Caki2 (cell line): ENCODE measurements around the gene FAM20C. TPM values are rescaled to one million over a fixed set of nuclear protein-coding genes. Genes with fewer than 3 reads are reported as not detected.
A peak's percentile ranks its signal among the peaks of the same experiment; 100 is the strongest.
"Not testable (repeated sequence)": the region's sequence is repeated elsewhere in the genome, so short reads cannot be mapped to it uniquely, and the experiment has no call there.

Experiments
- DNase-seq: peaks from one replicate; pipeline ENCODE4 v3.0.0-alpha.2; 2015; ENCODE audit warnings: low read depth
- in situ Hi-C: cut with HindIII; loops from 2 replicates; pipeline ENCODE4 v1.10.0; 2016; ENCODE audit warnings: low sequenced_read_pairs, low pct_unique_long_range_greater_than_20kb, mixed read lengths
- total RNA-seq: library from RNA; depleted of rRNA; stranded (reverse); fragments of >200 nt; shearing (Covaris generic); gene quantifications from 2 replicates; pipeline ENCODE4 v1.2.3, GENCODE V29; 2014; ENCODE audit warnings: low replicate concordance

Gene FAM20C
- total RNA-seq, 1 experiment from 2014 or later, result 28.8 TPM

DNA sequence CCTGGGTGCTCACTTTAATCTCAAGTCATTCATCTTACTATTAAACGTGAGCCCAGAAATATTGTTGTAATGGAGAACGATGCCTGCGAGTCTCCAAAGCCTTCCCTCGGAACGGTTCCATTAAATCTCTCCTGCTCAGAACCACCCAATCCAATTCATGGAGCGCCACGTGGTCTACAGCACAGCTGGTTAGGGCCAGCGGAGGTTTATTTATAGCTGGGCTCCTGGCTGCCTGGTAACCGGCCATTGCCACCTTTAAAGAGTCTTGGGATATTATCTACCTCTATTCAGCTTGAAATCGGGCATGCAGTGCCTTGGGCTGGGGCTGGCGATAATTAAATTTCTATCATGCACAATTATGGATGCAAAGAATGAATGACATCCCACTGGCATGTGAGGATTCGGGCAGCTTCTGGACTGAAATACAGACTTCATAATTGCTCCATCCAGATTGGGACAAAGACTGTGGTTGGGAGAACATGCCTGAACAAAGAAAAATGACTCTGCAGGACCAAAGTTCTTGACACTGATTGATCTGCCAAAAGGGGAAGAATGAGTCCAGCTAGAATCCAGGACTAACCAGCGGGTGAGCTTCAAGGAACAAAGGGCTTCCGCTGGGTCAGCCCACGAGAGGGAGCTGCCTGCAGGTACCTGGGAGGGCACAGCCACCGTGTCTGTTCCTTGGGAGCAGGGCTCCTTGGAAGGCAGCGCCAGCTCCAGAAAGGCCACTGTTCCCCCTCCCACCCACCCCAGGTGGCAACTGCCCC is 7.3 kb downstream of the FAM20C start:
- in situ Hi-C loops, result no loop called here
- DNase-seq, result no peak

DNA sequence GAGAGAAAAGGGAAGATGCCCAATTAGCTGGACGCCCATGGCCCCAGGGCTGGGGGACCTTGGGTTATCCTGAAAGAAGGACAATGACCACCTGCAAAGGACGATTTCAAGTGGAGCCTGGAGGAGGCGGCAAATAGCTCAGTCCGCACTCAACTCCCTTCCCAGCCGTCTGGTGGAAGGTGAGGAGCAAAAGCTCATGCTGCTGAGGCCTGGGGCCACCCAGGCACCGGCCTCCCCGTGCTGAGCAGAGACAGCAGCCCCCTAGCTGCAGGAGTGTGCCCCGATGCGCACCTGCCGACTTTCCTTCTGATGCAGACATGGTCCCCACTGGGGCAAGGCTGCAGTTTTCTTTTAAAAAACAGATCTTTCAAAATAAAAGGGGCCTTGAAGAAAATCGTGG is 7.9 kb downstream of the FAM20C start:
- in situ Hi-C loops, result no loop called here
- no peak for DNase-seq

DNA sequence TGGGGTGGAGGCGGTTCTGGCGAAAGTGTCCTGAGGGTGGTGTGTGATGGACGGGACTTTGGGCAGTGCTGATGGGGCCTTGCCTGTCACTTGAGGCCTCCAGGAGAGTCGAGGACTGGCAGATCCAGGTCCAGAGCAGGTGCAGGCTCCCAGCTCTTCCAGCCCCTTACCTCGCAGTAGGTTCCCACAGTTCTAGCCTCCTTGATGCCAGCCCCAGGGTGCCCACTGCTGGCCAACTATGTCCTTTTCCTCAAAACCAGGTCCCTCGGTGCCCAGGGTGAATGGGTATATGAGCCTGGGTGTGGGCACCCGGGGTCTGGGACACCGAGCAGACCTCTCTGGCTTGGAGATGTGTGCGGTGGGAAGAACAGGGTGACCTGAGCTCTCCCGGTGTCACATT is 8.3 kb downstream of the FAM20C start:
- DNase-seq, result no peak
- in situ Hi-C loops, result no loop called here

DNA sequence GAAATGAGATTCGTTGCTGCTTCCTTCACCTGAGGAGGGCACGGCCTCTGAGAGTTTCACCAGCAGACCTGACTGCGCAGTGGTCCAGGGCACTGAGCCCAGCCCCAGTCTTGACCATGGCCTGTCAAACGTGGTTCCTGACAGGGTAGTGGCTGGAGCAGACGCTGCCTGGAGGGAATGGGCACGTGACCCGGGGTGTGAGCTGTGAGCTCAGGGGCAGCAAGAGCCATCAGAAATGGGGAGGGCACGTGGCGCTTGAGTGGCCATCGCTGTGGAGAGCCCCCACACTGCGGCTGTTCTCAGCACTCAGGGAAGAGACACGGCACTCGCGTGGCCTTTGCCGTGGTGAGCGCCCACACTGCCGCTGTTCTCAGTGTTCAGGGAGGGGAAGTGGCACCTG is 12.0 kb downstream of the FAM20C start:
- DNase-seq, result no peak
- in situ Hi-C loops, result no loop called here

DNA sequence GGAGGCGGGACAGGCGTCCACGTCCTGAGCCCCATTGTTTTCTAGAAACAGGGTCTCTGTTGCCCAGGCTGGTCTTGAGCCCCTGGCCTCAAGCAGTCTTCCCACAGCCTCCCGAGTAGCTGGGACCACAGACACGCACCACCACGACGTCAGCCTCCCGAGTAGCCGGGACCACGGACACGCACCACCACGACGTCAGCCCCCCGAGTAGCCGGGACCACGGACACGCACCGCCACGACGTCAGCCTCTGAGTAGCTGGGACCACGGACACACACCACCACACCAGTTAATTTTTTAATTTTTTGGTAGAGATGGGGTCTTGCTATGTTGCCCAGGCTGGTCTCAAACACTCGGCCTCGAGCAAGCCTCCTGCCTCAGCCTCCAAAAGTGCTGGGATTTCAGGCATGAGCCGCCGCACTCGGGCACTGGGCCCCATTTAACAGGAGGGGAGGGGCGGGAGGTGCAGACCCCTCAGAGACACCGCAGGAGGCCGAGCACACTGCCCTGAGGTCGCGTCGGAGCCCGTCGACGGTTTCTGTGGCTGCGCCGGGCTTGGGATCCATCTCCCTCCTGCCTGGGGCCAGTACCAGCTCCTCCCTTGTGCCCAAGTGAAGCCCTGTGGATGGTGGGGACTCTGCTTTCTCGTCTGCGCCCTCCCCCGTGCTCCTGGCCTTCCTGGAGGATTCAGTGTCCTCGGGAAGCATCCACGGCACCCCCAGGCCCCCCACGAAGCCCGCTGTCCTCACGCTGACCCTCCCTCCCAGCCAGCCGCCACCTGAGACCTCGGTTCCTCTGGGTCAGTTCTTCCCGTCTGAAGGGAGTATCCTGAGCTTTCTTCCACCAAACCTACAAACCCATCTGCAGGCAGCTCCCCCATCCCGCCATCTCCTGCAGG is 13.0 kb downstream of the FAM20C start:
- no peak for DNase-seq
- in situ Hi-C loops, result no loop called here

DNA sequence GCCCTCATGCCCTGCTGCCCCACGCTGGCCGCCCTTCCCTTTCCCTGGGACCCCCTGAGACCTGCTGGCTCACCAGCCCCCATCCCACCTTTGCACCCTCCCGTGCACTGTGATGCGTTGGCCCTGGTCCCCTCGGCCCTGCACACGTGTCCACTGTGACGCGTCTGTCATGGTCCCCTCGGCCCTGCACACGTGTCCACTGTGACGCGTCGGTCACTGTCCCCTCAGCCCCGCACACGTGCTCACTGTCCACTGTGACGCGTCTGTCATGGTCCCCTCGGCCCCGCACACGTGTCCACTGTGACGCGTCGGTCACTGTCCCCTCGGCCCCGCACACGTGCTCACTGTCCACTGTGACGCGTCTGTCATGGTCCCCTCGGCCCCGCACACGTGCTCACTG is 14.0 kb downstream of the FAM20C start:
- in situ Hi-C loops, result not testable (repeated sequence)

DNA sequence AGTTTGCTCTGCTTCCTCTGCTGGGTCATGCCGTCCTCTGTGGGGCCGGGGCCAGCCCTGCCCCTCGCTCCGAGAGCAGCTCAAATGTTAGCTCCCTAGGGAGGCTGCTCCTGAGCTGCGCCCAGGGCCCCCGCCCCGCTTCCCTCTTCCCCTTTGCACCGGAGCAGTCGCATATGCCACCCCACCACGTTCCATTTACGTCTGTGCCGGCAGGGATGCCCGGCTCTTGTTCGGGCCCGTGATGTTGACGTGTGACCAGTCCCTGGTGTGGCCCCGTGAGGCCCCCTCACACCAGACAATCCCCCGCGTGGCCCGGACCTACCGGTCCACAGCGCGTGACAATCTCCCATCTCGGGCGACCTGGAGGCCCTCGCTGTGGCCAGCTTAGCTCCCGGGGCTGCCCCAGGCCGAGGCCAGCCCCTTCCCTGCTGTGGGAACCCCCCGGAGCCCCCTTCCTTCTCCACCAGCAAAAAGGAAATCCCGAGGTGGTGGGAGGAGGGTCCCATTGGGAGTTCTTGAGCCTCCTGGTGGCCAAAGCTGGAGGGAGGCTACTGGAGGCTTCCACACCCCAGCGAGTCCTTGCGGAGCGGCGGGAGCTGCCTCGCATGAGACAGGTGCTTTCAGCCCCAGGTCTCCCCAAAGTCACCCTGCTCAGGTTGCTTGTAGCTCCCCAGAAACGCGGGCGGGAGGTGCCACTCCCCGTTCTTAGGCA is 15.2 kb downstream of the FAM20C start:
- DNase-seq, result no peak

More for the DNA sequence above, 14.0 kb downstream of the FAM20C start:
- DNase-seq, result not testable (repeated sequence)

DNA sequence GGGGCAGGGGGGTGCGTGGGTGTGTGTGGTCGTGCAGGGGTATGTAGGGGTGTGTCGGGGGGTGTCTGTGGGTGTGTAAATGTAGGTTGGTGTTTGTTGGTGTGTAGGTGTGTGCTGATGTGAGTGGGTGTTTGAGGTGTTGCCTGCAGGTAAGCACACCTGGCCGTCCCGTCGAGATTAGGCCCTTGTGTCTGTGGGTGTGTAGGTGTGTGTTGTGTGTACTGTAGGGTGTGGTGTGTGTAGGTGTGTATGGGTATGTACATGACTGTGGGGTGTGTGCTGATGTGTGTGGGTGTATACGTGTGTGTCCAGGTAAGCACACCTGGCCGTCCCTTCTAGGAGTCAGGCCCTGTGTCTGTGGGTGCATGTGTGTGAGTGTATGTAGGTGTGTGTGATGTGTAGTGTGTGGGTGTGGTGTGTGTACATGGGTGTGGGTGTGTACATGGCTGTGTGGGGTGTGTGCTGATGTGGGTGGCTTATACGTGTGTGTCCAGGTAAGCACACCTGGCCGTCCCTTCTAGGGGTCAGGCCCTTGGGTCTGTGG is 15.8 kb downstream of the FAM20C start:
- DNase-seq, result no peak
- in situ Hi-C loops, result no loop called here

More for the DNA sequence above, 15.2 kb downstream of the FAM20C start:
- in situ Hi-C loops, result no loop called here

DNA sequence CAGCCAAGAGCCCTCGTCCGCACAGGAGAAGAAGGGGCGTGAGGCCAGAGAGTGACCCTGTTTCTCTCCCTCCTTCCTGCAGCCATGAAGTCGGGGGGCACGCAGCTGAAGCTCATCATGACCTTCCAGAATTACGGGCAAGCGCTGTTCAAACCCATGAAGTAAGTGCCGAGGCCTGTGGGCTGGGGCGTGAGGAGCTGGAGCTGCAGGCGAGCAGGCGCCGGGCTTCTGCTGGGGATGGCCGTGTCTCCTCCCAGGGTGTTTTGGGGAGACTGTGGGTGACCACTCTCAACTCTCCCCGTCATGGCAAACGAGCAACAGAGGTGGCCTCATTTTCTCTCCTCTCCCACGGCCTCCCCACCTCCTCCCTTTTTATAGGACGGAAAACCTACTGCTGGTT is 16.4 kb downstream of the FAM20C start:
- in situ Hi-C loops, result no loop called here
- DNase-seq, result no peak

DNA sequence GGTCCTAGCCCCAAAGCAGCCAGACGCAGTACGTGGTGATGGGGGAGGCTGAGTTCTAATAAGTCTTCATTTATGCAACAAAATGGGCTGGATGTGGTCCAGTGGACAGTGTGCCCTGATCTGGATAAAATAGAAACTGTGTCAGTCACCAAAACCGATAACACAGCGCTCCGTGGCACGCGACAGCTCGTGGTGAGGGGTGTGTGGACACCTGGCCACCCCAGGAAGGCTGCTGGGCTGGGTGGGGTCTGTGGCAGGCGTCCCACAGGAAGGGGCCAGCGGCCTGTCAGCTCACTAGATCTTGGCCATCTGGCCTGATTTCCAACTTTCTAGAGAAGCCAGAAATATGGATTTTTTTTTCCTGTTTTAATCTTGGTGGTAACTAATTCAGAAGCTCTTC is 17.0 kb downstream of the FAM20C start:
- in situ Hi-C loops, result no loop called here

DNA sequence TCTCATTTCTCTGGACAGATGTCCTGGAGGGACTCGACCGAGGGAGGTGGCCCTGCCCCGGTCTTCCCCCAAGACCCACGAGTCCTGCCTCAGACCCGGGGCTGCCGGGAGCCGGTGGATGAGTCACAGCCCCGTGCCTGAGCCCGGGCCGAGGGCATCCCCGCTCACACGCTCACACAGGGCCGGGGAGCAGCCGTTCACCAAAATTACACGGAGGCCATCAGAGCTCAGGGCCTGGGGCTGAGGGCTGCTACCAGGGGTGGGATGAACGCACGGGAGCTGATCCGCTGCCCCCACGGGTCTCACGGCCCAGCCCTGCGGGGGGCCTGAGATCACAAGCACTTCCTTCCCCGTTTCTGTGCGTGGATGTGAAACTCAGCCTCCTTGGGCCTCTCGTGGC is 17.5 kb downstream of the FAM20C start:
- no peak for DNase-seq
- in situ Hi-C loops, result no loop called here

More for the DNA sequence above, 17.0 kb downstream of the FAM20C start:
- no peak for DNase-seq

DNA sequence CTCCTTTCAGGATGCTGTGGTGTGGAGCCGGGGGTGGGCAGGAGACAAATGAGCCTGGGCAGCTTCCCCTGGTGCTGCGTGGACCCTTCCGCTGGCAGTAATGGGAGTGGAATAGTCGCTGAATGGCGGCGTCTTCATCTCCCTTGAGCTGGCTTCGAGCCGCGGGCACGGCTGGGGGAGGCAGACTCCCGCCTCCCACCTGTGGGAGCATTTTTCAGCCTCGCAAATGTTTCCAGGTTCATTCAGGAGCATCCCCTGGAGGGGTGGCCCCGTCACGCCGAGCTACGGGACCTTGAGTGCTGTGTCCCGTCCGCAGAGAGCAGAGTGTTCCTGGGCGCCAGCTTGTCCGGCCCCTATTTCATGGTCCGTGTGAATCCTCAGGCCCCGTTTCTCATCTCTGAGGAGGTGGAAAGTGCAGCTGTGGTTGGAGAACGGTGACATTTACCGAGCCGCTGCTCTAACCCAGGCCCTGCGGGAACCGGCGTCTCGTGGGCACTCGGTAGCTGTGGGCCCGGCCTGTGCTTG is 18.1 kb downstream of the FAM20C start:
- in situ Hi-C loops, result no loop called here
- no peak for DNase-seq

DNA sequence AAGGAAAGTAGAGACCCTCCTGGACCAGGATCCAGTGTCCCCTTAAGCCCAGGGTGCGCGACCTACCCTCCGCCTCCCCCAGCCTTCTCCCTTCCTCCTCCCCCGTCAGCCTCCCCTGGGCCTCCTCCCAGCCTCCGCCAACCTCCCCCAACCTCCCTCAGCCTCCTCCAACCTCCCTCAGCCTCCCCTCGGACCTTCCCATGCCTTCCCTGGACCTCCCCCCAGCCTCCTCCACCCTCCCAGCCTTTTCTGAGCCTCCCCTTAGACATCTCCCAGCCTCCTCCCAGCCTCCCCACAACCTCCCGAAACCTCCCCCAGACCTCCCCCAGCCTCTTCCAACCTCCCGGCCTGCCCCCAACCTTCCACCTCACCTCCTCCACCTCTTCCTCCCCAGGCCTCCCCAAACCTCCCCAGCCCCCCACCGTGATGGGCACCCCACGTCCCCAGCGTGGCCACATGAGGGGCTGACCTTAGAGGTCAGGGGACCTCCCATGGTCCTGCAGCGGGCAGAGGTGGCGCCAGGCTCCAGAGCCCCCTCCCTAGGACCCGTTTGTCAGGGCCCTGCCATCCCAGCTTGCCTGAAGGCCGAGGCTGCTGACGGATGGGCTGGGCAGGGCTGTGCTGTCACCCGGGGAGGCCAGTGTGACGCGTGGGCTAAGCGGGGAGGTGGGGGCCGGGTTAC is 18.8 kb downstream of the FAM20C start:
- no peak for DNase-seq
- in situ Hi-C loops, result no loop called here

DNA sequence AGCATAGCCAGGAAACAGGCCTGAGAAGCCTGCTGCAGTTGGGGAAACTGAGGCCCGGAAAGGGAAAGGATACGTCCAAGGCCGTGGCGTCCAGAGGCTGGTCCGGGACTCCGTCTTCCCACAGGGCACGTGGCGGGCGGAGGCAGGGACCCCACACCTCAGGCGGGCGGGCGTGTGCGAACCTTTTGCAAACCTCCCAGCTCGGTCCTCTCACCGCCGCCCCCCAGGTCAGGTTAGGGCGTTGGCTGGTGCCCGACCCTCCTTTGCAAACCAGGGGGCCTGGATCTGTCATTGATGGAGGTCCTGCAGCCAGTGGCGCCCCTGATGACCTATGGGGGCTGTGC is 19.3 kb downstream of the FAM20C start:
- DNase-seq, result no peak
- in situ Hi-C loops, result no loop called here

DNA sequence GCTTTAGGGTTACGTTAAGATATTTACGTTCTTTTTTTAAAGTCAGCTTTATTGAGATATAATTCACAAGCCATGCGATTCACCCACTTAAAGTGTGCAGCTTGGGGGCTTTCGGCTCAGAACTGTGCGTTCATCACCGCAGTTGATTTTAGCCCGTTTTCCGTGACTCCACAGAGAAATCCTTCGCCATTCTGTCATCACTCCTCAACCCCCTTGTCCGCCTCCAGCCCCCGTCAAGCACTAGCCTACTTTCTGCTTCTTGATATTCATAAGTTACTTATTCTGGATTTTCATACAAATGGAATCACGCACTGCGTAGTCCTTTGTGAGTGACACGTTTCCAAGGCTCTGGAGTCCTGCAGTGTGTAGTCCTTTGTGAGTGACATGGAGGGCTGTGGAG is 20.4 kb downstream of the FAM20C start:
- no peak for DNase-seq
- in situ Hi-C loops, result no loop called here

DNA sequence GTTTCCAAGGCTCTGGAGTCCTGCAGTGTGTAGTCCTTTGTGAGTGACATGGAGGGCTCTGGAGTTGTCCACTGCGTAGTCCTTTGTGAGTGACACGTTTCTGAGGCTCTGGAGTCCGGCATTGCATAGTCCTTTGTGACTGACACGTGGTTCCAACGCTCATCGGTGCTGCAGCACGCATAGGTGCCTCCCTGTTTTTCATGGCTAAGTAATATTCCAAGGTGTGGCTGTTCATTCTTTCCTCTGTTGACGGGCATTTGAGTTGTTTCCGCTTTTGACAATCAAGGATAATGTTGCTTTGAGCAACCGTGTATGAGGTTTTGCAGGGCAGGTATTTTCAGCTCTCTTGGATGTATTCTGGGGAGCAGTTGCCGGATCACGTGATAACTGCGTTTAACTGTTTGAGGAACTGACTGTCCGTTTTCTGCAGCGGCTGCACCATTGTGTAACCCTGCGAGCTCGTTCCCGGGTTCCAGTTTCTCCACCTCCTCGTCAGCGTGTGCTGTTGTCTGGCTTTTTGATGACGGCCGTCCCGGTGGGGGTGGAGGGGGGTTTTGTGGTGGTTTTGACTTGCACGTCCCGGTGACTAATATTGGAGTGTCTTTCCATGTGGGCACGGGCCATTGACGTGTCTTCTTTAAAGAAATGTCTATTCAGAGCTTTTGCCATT is 21.1 kb downstream of the FAM20C start:
- in situ Hi-C loops, result no loop called here

DNA sequence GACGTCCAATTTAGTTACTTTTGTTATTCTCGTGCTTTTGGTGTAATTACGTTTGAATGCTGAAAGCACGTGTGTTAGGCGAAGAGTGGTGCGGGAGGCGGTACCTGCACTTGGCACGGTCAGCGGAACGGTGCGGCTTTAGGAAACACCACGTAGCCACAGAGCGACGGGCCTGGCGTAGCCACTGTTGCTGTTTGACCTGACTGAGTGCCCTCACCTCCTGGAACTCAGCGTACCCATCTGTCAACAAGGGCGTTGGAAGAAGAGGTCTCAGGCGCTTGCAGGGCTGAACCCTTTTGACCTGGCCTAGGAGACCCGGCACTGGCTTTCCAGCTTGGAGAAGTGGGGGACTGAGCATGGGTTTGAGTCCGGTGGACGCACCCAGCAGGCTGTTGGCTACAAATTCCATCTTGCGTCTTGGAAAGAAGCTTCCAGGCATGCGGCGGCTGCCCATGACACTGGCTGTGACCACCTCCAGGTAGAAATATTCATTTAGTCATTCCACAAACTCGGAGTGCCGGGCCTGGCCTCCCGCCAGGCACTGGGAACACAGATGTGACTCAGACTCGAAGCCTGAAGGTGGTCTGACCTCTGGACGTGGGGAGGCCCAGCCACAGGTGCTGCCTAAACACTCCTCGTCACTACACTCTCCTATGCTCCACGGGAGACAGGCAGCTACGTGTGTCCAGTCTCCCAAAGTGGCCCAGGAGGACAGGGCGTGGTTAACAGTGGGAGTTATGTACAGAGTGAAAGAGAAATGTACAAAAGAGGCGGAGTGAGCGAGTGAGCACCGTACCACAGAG is 22.2 kb downstream of the FAM20C start:
- in situ Hi-C loops, result no loop called here
- peak; percentile 47 for DNase-seq

More for the DNA sequence above, 21.1 kb downstream of the FAM20C start:
- no peak for DNase-seq
